NCI-H2227 (cell line): Measurements from ENCODE around the gene ALOX12B.
"Not testable (repeated sequence)": the region's sequence is repeated elsewhere in the genome, so short reads cannot be mapped to it uniquely, and the experiment has no call there.

Experiments
- DNase-seq: peaks from one replicate; lab custom pipeline; 2025; ENCODE audit not compliant: unreplicated experiment; lab: John Stamatoyannopoulos, UW

Gene ALOX12B

GRCh38 chr17:8067806-8068205 is 19.7 kb downstream of the ALOX12B start:
- DNase-seq, result no peak

GRCh38 chr17:8066841-8067775 is 20.4 kb downstream of the ALOX12B start:
- DNase-seq, result no peak

- DNase-seq, result no peak
Observed at GRCh38 chr17:8064561-8065019, 22.9 kb downstream of the ALOX12B start.

GRCh38 chr17:8063761-8064534 is 23.6 kb downstream of the ALOX12B start:
- DNase-seq, result no peak

GRCh38 chr17:8062807-8063483 is 24.6 kb downstream of the ALOX12B start:
- no peak for DNase-seq

GRCh38 chr17:8062435-8062806 is 25.1 kb downstream of the ALOX12B start:
- no peak for DNase-seq

- not testable (repeated sequence) for DNase-seq
Observed at GRCh38 chr17:8061851-8062250, 25.7 kb downstream of the ALOX12B start.

- DNase-seq, result peak; percentile 84
Observed at GRCh38 chr17:8060274-8060673, 27.2 kb downstream of the ALOX12B start.

GRCh38 chr17:8059131-8059530 is 28.4 kb downstream of the ALOX12B start:
- DNase-seq, result no peak

- DNase-seq, result peak; percentile 87
Observed at GRCh38 chr17:8057691-8058114, 29.8 kb downstream of the ALOX12B start.

- DNase-seq, result no peak
Observed at GRCh38 chr17:8056976-8057625, 30.4 kb downstream of the ALOX12B start.

GRCh38 chr17:8056232-8056975 is 31.1 kb downstream of the ALOX12B start:
- no peak for DNase-seq

GRCh38 chr17:8055851-8056231 is 31.7 kb downstream of the ALOX12B start:
- DNase-seq, result no peak

- DNase-seq, result no peak
Observed at GRCh38 chr17:8053600-8053999, 33.9 kb downstream of the ALOX12B start.

GRCh38 chr17:8052256-8053252 is 35.0 kb downstream of the ALOX12B start:
- DNase-seq, result no peak

- DNase-seq, result no peak
Observed at GRCh38 chr17:8051831-8052230, 35.7 kb downstream of the ALOX12B start.

GRCh38 chr17:8048736-8049135 is 38.8 kb downstream of the ALOX12B start:
- no peak for DNase-seq

- DNase-seq, result no peak
Observed at GRCh38 chr17:8048236-8048635, 39.3 kb downstream of the ALOX12B start.

- no peak for DNase-seq
Observed at GRCh38 chr17:8047769-8048110, 39.8 kb downstream of the ALOX12B start.
